HG03342 (cell line): ENCODE data around the gene C1orf53.
"Not testable (repeated sequence)": the region's sequence is repeated elsewhere in the genome, so short reads cannot be mapped to it uniquely, and the experiment has no call there.

Experiments
- ATAC-seq: cut with Tn5 transposase; IDR thresholded peaks from one replicate; pipeline ENCODE4 v1.9.1; 2021; ENCODE audit warnings: mild to moderate bottlenecking, moderate library complexity; ENCODE audit not compliant: unreplicated experiment

Gene C1orf53

DNA sequence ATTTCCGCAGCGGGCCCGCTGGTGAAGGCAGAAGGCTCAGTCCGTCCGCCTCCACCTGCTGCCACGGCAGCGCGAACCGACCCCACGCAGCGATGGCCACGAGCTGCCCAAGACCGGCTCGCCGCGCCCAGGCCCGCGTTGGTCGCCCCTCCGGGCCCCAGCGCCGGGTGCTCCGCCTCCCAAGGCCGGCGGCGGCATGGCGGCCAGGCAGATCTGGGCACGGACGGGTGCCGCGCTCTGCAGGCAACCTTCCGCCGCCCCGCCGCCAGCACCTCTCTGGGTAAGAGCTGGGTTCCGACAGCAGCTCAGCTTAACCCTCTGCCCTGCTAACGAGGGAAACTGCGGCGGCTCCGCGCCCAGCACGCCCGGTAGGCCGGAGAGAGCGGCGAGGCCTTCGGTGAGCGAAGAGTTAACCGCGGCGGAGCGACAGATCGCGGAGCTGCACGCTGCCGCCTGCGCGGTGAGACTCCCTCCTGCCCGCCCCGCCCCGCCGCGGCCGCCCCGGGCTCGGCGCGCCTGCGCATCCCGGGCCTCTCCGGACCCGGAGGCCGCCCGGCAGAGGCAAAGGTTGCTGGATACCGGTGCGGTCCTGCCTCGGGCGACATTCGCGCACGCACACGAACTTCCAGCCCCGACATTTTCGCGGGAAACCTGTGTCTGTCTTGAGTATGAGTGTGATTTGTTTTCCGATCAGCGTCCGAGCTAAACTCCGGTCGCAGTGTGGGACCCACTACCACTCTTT, at the start of gene C1orf53:
TSS of gene C1orf53 (plus strand) at position 177 of the 742 bp plus-strand sequence. CDS start at position 197, 20 bp downstream.
- ATAC-seq = peak; percentile 97

DNA sequence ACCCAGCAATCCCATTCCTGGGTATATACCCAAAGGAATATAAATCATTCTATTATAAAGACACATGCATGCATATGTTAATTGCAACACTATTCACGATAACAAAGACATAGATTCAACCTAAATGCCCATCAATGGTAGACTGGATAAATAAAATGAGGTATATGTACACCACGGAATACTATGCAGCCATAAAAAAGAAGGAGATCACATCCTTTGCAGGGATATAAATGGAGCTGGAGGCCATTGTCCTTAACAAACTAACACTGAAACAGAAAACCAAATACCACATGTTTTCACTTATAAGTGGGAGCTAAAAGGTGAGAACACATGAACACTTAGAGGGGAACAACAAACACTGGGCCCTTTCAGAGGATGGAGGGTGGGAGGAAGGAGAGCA, 46.7 kb upstream of the C1orf53 start:
- not testable (repeated sequence) for ATAC-seq

DNA sequence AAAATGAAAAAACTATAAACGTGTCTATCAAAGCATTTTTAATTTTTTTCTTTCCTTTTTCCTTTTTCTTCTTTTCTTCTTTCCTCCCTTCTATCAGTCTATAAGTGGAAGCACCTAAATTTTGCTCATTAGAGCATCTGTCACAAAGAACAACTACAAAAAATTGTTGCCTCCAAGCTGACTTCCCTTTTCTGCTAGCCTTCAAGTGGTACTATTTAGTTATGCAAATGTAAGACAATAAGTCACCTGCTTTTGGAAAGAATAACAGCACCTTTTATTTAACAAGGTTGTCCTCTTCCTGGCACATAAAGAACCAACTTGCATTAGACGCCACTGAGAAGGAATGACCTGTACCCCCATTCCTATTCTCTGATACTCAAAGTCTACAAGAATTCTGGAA, 45.0 kb upstream of the C1orf53 start:
- no peak for ATAC-seq

DNA sequence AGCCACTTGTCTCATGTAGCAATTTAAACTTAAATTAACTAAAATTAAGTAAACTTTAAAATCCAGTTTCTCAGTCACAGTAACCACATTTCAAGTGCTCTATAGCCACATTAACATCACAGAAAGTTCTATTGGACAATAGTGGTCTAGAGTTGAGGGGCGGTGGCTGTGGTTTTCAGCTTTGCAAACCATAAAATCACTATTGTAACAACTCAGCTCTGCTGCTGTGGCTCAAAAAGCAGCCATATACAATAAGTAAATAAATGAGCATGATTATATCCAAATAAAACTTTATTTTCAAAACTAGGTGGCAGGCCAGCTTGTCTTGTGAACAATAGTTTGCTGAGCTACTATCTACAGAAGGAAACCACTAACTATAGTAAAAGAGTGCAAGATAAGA, 43.4 kb upstream of the C1orf53 start:
- ATAC-seq = no peak

DNA sequence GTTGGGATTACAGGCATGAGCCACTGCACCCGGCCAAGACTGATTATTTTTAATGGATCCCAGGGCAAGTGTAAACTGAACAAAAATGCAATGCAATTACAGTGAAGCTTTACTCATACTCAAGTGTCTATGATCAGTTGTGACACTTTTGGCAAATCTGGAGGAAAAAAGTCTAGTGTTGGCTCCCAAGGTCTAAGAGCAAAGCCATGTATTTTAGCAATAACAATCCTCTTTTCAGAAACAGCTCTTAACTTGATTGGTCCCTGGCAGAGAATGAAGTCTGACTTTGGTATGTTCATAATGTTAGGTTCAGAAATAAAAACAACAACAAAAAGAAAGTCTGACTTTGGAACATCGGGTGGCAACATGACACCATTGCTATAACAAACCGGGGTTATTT, 40.2 kb upstream of the C1orf53 start:
- ATAC-seq = no peak

DNA sequence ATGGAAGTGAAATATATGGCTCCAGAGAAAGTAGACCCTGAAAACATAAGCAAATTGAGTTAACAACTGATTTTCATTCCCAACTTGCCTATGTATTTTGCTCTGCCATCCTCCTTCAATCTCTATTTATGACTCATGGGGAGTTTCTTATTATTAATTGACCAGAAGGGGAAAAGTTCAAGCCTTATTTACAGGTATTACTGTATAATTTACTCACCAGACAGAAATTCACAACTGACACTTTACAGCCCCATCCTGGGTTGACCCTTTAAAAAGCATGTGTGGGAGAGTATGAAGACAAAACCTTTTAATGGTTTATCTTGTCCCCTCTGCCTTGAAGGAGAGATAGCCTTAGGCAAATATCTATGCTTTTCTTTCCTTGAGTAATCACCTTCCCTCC, 39.8 kb upstream of the C1orf53 start:
- ATAC-seq = no peak

DNA sequence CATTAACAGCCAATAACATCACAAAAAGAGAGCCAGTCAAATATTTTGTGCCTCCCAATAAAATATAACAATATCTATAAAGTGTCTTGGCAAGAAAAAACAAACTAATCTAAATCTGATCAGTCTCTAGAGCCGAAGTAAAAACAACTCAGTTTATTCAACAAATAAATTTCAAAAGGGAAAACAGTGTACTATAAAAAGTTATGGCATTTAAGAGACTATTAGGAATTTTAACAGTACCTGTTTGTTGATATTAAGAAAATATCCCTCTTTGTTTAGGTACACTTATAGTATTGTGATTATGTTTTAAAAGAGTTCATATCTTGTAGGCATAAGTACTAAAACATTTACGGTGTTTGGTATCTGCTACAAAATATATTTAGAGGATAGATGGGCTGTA, 36.6 kb upstream of the C1orf53 start:
- no peak for ATAC-seq

DNA sequence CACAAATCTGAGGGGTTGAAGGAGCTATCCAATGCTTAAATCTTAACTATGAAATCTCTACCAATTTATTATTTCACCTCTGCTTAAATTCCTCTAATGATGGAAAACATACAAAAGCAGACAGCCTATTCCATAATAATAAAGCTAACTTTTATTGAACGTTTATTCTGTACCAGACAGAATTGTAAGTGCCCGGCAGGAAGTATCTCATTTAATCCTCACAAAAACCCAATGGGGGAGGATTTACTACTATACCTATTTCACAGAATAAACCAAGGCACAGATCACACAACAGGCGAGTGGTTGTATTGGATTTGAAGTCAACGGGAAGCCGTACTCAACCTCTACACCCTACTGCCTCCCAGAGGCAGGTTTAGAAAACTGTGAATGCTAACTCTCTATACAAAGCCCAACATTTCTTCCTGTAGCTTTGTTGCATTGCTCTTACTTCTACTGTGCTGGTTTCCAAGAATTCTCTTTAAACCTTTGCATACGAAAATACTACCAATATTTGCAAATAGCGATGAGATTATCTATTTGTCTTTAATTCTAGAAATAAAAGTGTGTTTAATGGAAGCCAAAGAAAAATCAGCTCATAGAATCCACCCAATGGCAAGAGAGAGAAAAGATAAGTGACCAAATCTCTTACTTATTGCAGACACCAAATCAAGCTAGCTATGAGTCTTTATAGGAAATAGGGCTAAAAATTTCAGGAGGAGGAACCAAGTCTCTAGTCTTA, 33.5 kb upstream of the C1orf53 start:
- peak; percentile 89 for ATAC-seq

DNA sequence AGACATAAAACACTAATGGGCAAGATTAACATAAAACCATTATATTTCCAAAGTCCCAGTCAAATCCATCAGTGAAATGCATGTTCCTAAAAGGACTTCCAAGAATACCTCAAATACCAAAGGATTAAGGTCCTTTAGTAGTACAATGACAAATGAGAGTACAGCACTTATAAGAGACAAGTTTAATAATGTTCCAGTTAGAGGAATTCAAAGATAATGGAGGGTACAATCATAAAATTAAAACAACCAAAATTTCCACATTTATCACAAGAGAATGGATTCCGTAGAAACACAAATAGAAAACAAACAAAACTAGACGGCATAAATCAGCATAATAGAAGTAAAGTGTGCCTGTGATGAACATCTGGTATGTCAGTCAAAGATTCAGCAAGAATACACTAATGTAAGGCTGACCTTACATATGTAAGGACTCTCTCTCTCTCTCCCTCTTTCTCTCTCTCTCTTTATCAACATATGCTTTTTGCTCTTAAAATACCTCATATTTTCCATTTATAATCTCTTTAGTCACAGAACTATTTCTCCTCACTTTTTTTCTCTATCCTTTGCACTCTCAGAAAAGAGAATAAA, 32.8 kb upstream of the C1orf53 start:
- ATAC-seq = no peak

DNA sequence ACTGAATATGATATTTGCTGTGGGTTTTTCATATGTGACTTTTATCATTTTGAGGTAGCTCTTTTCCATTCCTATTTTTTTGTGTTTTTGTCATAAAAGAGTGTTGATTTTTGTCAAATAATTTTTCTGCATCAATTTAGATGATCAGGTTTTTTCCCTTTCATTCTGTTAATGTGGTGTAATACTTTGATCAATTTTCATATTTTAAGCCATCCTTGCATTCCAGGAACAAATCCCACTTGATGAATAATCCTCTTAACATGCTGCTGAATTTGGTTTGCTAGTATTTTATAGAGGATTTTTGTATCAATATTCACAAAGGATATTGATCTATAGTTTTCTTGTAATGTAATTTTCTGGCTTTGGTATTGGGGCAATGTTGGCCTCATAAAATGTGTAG, 25.5 kb upstream of the C1orf53 start:
- no peak for ATAC-seq

DNA sequence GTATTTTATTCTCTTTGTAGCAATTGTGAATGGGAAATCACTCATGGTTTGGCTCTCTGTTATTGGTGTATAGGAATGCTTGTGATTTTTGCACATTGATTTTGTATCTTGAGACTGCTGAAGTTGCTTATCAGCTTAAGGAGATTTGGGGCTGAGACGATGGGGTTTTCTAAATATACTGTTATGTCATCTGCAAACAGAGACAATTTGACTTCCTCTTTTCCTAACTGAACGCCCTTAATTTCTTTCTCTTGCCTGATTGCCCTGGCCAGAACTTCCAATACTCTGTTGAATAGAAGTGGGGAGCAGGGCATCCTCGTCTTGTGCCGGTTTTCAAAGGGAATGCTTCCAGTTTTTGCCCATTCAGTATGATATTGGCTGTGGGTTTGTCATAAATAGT, 22.0 kb upstream of the C1orf53 start:
- not testable (repeated sequence) for ATAC-seq

DNA sequence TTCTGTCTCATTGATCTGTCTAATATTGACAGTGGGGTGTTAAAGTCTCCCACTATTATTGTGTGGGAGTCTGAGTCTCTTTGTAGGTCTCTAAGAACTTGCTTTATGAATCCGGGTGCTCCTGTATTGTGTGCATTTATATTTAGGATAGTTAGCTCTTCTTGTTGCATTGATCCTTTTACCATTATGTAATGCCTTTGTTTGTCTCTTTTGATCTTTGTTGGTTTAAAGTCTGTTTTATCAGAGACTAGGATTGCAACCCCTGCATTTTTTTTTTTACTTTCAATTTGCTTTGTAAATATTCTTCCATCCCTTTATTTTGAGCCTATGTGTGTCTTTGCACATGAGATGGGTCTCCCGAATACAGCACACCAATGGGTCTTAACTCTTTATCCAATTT, 20.2 kb upstream of the C1orf53 start:
- ATAC-seq = not testable (repeated sequence)

DNA sequence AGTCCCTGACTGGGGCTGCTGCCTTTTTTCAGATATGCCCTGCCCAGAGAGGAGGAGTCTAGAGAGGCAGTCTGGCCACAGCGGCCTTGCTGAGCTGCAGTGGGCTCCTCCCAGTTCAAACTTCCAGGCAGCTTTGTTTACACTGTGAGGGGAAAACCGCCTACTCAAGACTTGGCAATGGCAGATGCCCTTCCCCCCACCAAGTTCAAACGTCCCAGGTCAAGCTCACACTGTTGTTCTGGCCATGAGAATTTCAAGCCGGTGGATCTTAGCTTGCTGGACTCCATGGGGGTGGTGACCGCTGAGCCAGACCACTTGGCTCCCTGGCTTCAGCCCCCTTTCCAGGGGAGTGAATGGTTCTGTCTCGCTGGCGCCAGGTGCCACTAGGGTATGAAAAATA, 18.3 kb upstream of the C1orf53 start:
- no peak for ATAC-seq

DNA sequence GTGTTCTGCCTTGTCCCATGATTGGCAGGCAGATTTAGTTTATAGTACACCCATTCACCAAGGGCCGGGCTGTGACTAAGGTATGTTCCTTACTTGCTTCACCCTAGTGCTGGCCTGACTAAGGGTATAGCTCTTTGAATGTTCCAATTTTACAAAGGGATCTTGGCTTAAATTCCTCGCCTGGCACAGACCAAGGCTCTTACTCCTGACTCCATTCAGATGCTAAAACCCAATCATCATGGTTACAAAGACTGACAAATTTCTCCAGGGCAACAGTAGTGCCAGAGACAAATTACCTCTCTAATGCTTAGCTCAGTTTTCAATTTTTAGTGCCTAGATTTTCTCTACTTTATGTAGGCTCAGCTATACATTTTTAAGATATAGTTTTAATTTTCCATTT, 11.5 kb upstream of the C1orf53 start:
- ATAC-seq = no peak

DNA sequence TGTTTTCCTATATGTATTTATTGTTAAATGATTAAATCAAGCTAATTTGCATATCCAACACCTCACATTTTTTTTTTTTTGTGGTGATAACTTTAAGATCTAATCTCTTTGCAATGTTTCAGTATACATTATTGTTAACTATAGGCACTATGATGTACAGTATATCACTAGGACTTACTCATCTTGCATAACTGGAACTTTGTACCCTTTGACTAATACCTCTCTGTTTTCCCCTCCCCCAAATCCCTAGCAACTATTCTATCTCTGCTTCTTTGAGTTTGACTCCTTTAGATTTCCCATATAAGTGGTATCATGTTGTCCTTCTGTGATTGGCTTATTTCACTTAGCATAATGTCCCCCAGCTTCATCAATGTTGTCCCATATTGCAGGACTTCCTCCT, 9.7 kb upstream of the C1orf53 start:
- ATAC-seq = no peak

DNA sequence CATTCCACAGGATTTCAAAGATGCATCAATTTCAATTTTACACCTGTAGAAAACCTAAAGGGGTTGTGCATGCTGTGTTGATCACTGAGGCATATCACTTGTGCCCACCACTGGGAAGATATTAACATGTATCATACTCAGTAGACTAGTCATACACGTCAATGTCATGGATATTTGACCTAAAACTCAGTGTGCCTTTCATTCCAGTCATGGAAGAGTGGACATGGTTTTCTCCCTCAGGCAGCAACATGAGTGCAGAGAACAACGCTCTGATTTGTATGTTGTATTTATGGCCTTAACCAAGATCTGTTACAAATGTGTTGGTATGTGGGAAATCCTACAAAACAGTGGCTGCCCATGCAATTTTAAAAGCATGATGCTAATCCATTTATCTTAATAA, 6.1 kb upstream of the C1orf53 start:
- no peak for ATAC-seq

DNA sequence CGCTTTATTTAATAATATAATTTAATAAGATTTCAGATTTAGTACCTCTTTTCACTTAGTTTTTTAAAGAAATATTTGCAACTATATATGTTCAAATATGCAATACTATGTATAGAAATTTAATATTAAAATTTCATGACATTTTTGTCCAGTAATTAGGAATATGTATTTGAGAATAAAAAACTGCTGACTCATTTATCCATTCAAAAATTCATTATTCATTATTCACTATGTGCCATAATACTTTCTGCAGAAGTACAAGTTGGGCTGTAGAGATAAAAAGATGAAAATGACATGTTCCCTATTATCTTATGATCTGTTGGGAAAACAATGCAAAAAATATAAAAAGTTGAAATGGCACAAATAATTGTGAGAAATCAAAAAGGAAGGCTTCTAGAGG, 3.4 kb upstream of the C1orf53 start:
- no peak for ATAC-seq

DNA sequence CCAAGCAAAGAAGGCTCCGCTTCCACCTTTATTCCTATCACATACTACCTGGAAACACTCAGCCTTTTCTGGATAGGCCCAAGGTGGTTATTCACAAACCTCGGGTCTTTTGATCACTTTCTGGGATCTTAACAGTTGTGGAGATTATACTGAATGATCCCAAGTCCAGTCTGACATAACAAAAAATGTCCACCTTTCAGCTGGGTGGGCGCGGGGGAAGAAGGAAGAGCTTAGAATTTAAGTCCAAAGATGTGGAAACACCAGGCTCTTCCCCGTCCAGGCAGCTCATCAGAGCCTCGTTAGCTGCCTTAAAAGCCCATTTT, 338 bp upstream of the C1orf53 start:
- ATAC-seq = no peak

DNA sequence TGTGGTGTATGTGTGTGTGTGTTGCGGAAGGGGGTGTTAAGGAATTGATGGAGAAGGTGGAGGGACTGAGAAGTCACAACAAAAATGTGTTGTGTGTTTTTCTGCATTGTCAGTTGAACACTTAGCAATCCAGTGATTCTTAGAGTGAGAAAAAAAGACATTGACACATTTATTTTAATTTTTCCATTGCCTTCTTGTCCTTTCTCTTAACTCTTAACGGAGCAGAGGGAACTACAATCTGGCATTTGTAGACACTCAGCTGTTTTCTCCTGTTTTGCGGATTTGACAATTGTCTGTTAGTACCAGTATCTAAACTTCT, 725 bp downstream of the C1orf53 start:
- ATAC-seq = no peak

DNA sequence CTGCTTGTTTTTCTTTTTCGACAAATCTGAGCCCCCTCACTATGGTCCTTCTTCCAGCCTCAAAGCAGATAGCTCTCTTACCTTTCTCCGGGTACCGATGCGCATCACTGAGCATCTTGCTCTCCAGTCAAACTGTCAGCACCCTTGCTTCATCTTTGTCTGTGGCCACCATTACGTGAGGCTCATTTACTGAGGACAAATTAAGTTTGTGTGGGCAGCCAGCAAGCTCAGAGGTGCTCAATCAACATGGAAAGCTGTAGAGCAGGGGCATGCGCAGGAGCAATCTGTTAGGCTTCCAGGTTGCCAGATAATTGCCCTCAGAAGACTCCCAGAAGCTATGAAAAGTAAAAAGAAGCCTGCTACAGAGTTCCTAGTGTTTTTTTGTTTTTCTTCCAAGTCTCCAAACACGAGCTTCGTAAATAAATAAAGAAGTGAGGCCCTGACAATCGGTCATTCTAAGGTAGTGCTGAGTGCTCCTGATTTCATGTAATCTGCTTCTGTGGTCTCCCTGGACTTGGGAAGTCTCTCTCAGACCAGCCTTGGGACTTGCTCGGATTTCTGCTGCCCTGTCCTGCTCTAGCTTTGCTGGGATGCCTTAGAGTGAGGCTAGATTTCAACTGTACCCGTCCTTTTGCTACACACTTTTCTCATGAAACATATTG, 1.8 kb downstream of the C1orf53 start:
- no peak for ATAC-seq

DNA sequence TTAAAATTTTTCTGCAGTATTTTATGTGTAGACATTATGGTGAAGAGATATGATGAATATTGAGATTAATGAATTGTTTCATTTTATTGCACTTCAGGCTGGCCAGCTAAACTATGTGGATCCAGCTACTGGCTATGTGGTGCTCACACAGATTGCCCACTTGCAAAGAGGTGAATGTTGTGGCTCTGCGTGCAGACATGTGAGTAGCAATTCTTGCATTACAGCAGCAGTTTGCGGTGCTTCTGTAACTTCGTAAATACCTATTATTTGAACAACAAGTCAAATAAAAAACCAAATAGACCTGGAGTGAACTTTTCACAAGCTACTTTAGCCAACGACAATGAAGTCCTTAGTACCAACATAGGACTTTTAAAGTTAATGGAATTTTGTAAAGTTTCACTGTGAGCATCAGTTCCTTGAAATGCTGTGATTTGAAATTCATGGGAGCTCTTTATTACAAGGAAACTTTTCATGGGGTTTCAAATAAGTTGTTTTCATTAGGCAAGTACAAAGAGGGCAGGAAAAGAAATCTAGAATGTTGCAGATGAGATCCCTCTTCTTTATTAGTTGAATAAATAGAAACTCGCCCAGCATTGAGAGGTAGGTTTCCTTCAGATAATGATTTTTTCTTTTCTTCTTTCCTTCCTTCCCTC, 3.4 kb downstream of the C1orf53 start:
- no peak for ATAC-seq
